ENCODE results near the gene IPO11.
"Not testable (repeated sequence)": the region's sequence is repeated elsewhere in the genome, so short reads cannot be mapped to it uniquely, and the experiment has no call there.

The IPO11 gene

GRCh38 chr5:62652225-62652624 is 239.7 kb downstream of the IPO11 start:
- no peak for DNase-seq

GRCh38 chr5:62653001-62653863 is 240.7 kb downstream of the IPO11 start:
- no peak for DNase-seq

GRCh38 chr5:62653864-62654575 is 241.5 kb downstream of the IPO11 start:
- DNase-seq: no peak

GRCh38 chr5:62657772-62658171 is 245.2 kb downstream of the IPO11 start:
- not testable (repeated sequence) for DNase-seq

- no peak for DNase-seq
Observed at GRCh38 chr5:62661126-62661525, 248.6 kb downstream of the IPO11 start.

- DNase-seq: no peak
Observed at GRCh38 chr5:62662521-62662920, 250.0 kb downstream of the IPO11 start.

- no peak for DNase-seq
Observed at GRCh38 chr5:62671479-62671878, 258.9 kb downstream of the IPO11 start.

- DNase-seq: not testable (repeated sequence)
Observed at GRCh38 chr5:62676596-62676995, 264.0 kb downstream of the IPO11 start.
